ENCODE results near the gene HOXA6. TPM values are rescaled to one million over a fixed set of nuclear protein-coding genes. Genes with fewer than 3 reads are reported as not detected.

HOXA6 gene
- polyA plus RNA-seq, 12 donors: 4.1 to 14.4 (median 6.8) TPM; not detected in 1

DNA sequence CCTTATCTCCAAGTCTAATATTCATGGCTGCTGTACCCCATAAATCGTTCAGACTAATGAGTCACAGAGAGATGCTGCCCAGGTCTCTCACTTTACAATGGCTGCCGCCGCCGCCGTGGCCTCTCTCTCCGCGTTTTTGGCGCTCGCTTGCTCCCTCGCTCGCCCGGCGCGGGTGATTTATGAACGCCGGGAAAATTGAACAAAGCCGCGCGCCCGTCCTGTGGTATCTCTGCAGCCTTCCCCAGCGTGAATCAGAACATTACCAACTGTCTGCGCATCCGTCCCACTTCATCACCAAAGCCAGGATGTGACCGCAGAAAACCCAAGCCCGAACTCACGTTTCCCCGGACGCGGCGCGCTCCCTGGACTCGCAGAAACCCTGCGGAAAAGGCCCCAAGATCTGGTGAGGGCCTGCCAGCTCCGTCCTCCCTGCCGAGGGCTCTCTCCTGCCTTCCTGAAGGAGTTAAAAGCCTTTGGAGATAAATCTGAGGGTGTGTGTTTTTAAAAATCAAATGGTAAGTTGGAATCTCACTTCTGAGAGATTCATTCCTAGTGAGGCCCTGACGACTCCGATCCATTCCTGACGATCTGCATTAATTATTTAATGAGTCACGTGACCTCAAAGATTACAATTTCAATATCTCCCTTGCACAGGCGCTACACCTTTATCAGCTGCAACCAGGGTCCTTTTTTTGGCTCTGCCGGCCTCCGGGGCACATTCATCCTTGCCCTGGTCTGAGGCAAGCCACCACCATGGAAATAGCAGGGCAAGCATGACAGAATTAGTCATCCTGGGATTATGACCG, 23.3 kb downstream of the HOXA6 start:
- DNase-seq: no peak

- DNase-seq: no peak
Observed at GRCh38 chr7:27123477-27124053, 24.0 kb downstream of the HOXA6 start.

GRCh38 chr7:27123007-27123476, 24.5 kb downstream of the HOXA6 start:
- no peak for DNase-seq

GRCh38 chr7:27122077-27122910, 25.3 kb downstream of the HOXA6 start:
- no peak for DNase-seq

DNA sequence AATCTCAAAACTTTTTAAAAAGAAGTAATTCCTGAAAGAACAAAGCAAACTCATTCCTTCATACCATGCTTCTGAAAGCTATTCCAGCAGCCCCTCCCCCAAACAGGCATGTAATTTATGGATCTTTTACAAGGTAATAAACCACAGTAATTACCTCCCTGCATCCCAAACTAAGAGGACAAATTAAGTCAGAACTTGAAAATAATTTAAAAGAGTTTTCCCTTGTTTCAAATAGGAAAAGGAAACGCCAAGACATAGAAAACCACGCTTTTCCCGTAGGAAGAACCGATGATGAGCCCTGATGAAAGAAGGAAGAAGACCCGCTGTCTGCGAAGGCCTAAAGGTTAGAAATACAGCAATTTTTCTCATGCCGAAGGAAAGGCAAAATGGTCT, 25.9 kb downstream of the HOXA6 start:
- no peak for DNase-seq

- no peak for DNase-seq
Observed at GRCh38 chr7:27119412-27119911, 28.1 kb downstream of the HOXA6 start.

GRCh38 chr7:27118580-27118979, 29.0 kb downstream of the HOXA6 start:
- no peak for DNase-seq

GRCh38 chr7:27117887-27118491, 29.6 kb downstream of the HOXA6 start:
- no peak for DNase-seq

DNA sequence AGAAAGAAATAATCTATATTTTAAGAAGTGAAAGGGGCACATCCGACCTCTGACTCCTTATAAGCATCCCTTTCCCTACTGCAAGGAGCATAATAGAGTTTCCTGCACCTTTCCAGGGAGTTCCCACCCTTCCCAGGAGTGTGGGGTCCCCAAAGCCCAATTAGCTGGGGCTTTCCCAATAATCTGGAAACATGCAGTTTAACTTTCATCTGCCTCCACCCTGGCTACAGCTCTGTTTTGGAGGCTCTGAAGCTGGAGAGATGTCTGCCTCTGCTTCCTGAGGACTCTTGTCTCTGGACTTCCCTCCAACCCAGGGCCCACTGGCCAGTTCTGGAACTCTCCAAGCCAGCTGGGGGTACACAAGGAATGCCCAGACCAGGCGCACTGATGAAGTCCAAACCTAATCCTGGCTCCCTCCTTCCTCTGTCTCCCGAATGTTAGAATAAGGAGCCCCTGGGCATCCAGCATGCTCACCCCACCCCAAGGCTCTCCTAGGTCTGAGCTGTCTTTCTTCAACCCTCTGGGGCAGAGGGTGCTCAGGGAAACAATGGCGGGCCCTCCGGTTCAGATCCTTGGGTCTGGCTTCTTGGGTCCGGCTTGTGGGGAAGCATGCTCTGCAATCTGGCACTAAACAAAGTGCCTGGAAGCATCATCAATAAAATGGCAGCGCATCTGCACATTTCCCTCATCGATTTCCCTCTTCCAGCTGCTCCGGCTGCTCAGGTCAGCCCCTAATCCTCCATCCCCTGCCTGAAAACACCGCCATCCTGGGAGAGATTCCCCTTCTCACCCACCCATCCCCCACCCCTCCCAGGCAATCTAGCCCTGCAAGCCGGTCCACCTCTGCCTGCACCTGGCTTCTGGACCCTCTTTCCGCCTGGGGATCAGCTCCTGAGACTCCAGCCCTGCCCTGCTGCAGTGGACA, 30.4 kb downstream of the HOXA6 start:
- no peak for DNase-seq

GRCh38 chr7:27116031-27116961, 31.3 kb downstream of the HOXA6 start:
- DNase-seq: no peak

DNA sequence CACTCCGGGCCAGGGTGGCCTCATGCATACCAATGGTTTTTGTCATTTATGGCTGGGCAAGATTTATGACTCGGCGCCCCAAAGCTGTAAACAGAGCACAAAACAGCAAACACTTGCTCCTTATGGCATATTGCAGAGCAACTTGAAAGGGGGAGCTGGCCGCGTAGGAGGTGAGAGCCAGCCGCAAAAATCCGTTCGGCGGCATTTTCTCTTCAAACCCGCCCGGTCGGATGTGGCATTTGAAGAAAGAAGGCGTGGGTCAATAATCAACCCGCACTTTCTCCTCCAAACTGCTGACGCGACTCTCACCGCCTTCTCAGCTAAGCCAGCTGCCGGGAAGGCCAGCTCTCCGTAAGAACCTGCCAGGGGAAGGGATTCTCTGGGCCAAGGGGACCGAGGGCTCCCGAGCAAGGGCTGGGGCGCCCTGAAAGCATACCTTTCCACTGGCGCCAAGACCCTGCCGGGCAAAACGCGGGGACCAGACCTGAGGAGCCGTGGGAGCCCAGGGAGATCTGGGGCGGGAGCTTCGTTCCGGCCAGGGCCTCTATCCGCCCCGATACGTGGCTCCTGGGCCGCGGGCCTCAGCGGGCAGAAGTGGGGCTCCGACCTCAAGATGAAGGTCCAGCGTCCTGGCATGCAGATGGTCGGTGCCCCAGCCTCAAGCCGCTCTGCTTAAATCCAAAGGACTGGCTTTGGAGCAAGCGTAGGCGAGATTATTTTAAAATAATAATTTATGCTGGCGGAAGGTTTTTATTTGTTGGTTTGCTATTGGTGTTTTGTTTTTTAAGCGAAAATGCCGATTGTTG, 32.1 kb downstream of the HOXA6 start:
- no peak for DNase-seq

DNA sequence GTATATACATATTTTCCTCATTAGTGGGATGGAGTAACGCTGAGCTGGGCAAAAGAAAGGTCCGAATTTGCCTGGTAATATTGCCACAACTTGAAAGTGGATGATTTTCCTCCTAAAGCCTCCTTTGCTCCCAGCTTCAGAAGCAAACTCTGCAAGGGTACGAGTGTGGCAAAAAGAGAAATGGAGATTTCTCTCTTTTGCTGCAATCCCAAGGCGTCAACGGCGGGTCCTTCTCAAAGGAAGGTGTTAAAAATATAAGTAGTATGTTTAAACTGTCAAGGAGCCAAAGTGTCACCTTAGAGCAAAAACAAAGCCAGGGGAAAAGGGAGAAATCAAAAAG, 32.7 kb downstream of the HOXA6 start:
- no peak for DNase-seq

- DNase-seq: no peak
Observed at GRCh38 chr7:27113991-27114769, 33.4 kb downstream of the HOXA6 start.

GRCh38 chr7:27112955-27113949, 34.3 kb downstream of the HOXA6 start:
- no peak for DNase-seq

GRCh38 chr7:27112361-27112760, 35.2 kb downstream of the HOXA6 start:
- DNase-seq: no peak

DNA sequence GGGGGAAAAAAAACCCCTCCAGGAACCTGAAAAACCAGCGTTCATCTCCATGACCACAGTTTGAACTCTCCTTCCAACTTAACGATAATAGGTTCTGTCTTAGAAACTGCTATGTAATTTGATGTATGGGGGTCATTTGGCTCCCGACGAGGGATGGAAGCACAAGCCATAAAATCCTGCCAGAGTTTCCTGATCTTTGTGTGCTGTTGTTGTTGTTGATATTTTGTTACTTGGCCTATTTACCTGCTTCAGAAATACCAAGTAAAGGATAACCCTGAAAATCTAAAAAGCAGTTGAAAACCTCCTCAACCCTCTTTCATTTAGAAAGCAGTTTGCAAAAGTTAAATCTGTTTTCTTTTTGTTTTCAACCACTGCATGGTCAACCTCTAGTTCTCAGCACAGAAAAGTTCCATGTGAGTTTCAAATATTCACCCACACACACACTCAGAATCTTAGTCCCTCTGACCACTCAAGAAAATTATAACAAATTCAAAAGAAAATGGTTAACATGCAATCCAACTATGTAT, 35.8 kb downstream of the HOXA6 start:
- DNase-seq: no peak

Measured in muscle of arm (tissue), 12 donors.